Aorta (tissue), 5 donors: Measurements from ENCODE around the gene MAT2A. TPM values are rescaled to one million over a fixed set of nuclear protein-coding genes. Genes with fewer than 3 reads are reported as not detected.

Experiments used
- ATAC-seq: fragments of 200-7000 bp; cut with Tn5 transposase; one replicate; pipeline ENCODE4 v1.9.1; 2022; ENCODE audit warnings: moderate library complexity; ENCODE audit not compliant: low FRiP score
- DNase-seq, 2 donors: peaks; one replicate each; pipeline ENCODE4 v3.0.0-alpha.2; 2020
- H3K27ac ChIP-seq, 2 donors: one replicate each; pipeline ENCODE4 v1.5.1; 2013; ENCODE audit warnings: low read length in 2 of 2, mild to moderate bottlenecking in 2 of 2, moderate library complexity in 2 of 2, control low read depth in 1 of 2, inconsistent platforms in 1 of 2, low read depth in 1 of 2
- H3K27me3 ChIP-seq, 2 donors: one replicate each; pipeline ENCODE4 v1.6.1; 2013; ENCODE audit warnings: control low read depth in 1 of 2, low read length in 1 of 2, mild to moderate bottlenecking in 1 of 2, moderate library complexity in 1 of 2; ENCODE audit not compliant: insufficient read depth in 2 of 2, control insufficient read depth in 1 of 2
- H3K36me3 ChIP-seq, 2 donors: one replicate each; pipeline ENCODE4 v1.6.1; 2013; ENCODE audit warnings: control low read depth in 1 of 2, low read length in 1 of 2, mild to moderate bottlenecking in 1 of 2; ENCODE audit not compliant: insufficient read depth in 2 of 2, control insufficient read depth in 1 of 2
- H3K4me1 ChIP-seq, 2 donors: one replicate each; pipeline ENCODE4 v1.6.1; 2013; ENCODE audit warnings: low read length in 2 of 2, control low read depth in 1 of 2, mild to moderate bottlenecking in 1 of 2, moderate library complexity in 1 of 2; ENCODE audit not compliant: insufficient read depth in 2 of 2, control insufficient read depth in 1 of 2
- H3K4me3 ChIP-seq, 2 donors: one replicate each; pipeline ENCODE4 v1.5.1; 2013; ENCODE audit warnings: low read length in 2 of 2, control low read depth in 1 of 2, mild to moderate bottlenecking in 1 of 2
- H3K9me3 ChIP-seq: one replicate; pipeline ENCODE4 v1.6.1; 2013; ENCODE audit warnings: mild to moderate bottlenecking, low read length; ENCODE audit not compliant: control insufficient read depth
- WGBS, 2 donors: extraction: QIAGEN DNeasy Blood & Tissue Kit; methylation state at CpG; one replicate each; pipeline ENCODE4 v1.1.7; 2013; 5-methylcytosine and 5-hydroxymethylcytosine counted together
- intact Hi-C, 2 donors: fragments of 100-400 bp; cut with DNase I; formaldehyde crosslinking; loops; one replicate each; pipeline versions ENCODE4 v1.14.2 to v1.15.0; 2022
- long read RNA-seq, 2 donors: library from polyadenylated mRNA; unstranded; transcript quantifications; one replicate each; pipeline ENCODE4 v2.0.0, GENCODE V29; 2020 to 2021
- polyA plus RNA-seq, 2 donors: library from polyadenylated mRNA; stranded (reverse); fragments of 200-250 nt; gene quantifications; one replicate each; pipeline ENCODE4 v1.2.3, GENCODE V29; 2013
- total RNA-seq, 2 donors: library from RNA; stranded (reverse); fragmentation: NEBNext Ultra II Directional; extraction: Animal tissue kit (Norgen Biotek cat#: 25700); gene quantifications; one replicate each; pipeline ENCODE4 v1.2.1, GENCODE V29; 2021
- donor health status: healthy with polysubstance abuse.
- donor health status: Bipolar disorder and iron deficiency.
- donor health status: DM: no; HTN: no; CAD: no.
- donor health status: DM: no; HTN: no; CAD: no.
- donor health status: DM: yes; HTN: yes; CAD: no.

MAT2A gene
- total RNA-seq (100 to 1,000 TPM; 193 to 397 TPM), polyA plus RNA-seq (100 to 1,000 TPM in 1 of 2 donors, 10 to 100 TPM in 1; 48.8 to 167 TPM)
- long read RNA-seq, donor 1, transcript MAT2A-201 (9 exons, 2,819 nt), result major isoform, 368 of 466 reads
- long read RNA-seq, donor 1, partial matches to known transcripts, result 51 of 466 reads
- long read RNA-seq, donor 1, other reads (novel, unspliced or antisense), result 47 of 466 reads
- long read RNA-seq, donor 2, transcript MAT2A-201 (9 exons, 2,819 nt), result major isoform, 17 of 43 reads
- long read RNA-seq, donor 2, partial matches to known transcripts, result 16 of 43 reads
- long read RNA-seq, donor 2, other reads (novel, unspliced or antisense), result 10 of 43 reads

DNA sequence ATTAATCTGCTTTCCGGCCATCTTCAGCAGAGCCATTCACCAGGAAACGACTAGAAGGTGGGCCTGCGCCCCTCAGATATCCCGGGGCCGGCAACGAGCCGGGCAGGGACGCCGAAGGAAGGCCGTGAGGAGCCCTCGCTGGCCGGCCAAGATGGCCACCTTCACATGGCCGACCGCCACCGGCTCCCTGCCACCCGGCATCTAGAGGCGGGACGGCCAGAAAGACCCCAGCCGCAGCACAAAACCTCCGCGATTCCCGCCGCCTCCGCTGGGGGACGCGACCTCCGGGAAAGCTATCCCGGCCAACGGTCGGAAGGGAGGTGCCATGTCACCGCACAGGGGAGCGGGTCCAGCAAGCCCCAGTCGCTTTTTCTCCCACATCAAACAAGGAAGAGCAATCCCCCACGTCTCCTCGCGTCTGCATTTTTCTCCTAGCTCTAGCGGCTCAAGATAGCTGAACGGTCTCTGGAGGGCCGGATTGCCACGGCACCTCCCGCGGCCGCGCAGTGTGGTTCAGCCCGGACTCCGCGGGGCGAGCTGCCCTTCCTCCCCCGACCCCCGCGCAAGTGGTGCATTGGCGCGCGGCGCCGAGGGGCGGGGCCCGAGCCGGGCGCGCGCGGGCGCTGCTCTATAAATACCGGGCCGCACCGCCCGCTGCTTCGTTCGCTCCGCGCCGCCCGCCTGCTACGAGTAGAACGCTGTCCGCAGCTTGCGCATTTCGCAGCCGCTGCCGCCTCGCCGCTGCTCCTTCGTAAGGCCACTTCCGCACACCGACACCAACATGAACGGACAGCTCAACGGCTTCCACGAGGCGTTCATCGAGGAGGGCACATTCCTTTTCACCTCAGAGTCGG, at the start of gene MAT2A:
TSS of gene MAT2A (plus strand) at position 662 of the 854 bp plus-strand sequence. CDS start at position 782, 120 bp downstream.
- intact Hi-C loops, result no loop called here
- H3K4me3 ChIP-seq, result peak within 1 kb of the TSS; percentile 74 to 94
- H3K27ac ChIP-seq, result peak within 1 kb of the TSS; percentile 95 to 96
- DNase-seq (peak; percentile 97 to 98), ATAC-seq (peak; percentile 95)
- H3K4me1 ChIP-seq, result no peaks in the 10 kb centered on the region
- peaks cover 0 to 2% of the 10 kb centered on the region in 2 donors for H3K36me3 ChIP-seq
- peaks cover 0 to 2% of the 10 kb centered on the region in 2 donors for H3K27me3 ChIP-seq
- WGBS, 2 donors, result 0% methylated on average over 90 to 92 of the region's 92 CpGs
- no peaks in the 10 kb centered on the region for H3K9me3 ChIP-seq

- Histone ChIP-seq H3K4me1 (no peaks in the 10 kb centered on the region), H3K4me3 (no peak overlapping the region), H3K9me3 (peaks cover 3% of the 10 kb centered on the region), H3K36me3 (no peaks in the 10 kb centered on the region), H3K27ac (no peak overlapping the region), H3K27me3 (no peaks in the 10 kb centered on the region)
- DNase-seq (no peak), ATAC-seq (no peak)
- intact Hi-C loops, result loop anchor here in 1 of 2 donors (10.0 kb wide), 1 partner anchor 56 kb away; no protein-coding TSS in a partner anchor
- WGBS, 2 donors, result 90 to 96% methylated on average over 3 of the region's 3 CpGs
Measured at GRCh38 chr2:85490861-85491755, 47.9 kb upstream of the MAT2A start.

DNA sequence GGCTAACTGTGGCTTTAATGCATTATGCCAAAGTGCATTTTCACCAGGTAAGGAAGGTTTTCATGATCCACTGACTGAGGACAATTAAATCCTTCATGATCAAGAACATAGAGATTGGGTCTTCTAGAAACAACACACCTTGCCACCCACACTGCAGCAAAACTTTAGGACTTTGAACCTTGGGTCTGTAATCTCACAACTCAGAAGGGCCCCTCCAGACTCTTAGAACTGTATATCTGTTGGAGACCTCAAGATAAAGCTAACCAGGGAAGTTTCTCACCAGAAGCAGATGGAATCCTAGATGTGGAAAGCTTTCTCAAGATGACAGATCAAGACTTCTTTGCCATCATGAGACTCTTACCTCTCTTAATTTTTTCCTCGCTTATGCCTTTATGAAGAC, 42.5 kb upstream of the MAT2A start:
- Histone ChIP-seq H3K4me3 (no peak overlapping the region), H3K4me1 (no peaks in the 10 kb centered on the region), H3K27me3 (no peaks in the 10 kb centered on the region), H3K27ac (no peak overlapping the region), H3K36me3 (no peaks in the 10 kb centered on the region), H3K9me3 (no peaks in the 10 kb centered on the region)
- WGBS, 2 donors, result 98 to 99% methylated on average over 1 of the region's 1 CpG
- intact Hi-C loops, result loop anchor here in 1 of 2 donors (10.0 kb wide), 1 partner anchor 62 kb away; no protein-coding TSS in a partner anchor
- DNase-seq, result no peak
- no peak for ATAC-seq

DNA sequence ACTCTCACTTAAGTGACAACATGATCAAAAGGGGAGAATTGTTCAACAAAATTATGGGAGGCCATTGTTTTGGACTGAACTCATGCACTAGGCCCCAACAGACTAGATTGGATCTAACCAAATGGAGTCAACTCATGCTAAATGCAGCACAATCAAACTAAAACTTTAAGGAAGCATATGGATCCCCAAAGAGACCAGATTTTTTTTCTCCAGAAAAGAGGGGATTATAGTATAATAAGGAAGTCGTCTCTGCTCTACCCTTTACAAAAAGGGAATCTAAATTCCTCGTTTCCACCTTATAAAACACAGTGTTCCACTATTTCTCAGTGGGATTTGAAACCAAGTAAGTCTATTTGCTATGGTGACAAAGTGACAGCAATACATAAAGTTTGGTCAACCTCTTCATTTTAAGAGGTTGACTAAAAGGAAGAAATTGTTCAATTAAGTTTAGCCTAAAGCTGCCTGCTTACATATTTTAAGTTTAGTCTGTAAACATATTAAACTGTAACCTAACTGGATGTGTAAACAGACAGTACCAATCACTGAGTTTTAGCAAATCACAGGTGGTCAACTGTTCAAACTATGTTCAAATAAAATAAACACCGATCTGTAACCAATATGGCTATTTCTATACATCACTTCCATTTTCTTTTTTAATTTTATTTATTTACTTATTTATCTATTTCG, 40.9 kb upstream of the MAT2A start:
- Histone ChIP-seq H3K36me3 (no peaks in the 10 kb centered on the region), H3K27me3 (no peaks in the 10 kb centered on the region), H3K4me3 (no peak overlapping the region), H3K27ac (no peak overlapping the region), H3K4me1 (no peaks in the 10 kb centered on the region), H3K9me3 (no peaks in the 10 kb centered on the region)
- no peak for DNase-seq
- intact Hi-C loops, result loop anchor here in 1 of 2 donors (10.0 kb wide), 1 partner anchor 63 kb away; no protein-coding TSS in a partner anchor
- 81 to 90% methylated on average over 4 of the region's 4 CpGs for WGBS, 2 donors
- ATAC-seq, result no peak

- Histone ChIP-seq H3K36me3 (no peaks in the 10 kb centered on the region), H3K27me3 (no peaks in the 10 kb centered on the region), H3K4me1 (peaks cover 0 to 3% of the 10 kb centered on the region in 2 donors), H3K9me3 (no peaks in the 10 kb centered on the region), H3K27ac (no peak overlapping the region), H3K4me3 (no peak overlapping the region)
- intact Hi-C loops, result no loop called here
- ATAC-seq, result no peak
- 86% methylated on average over 3 of the region's 3 CpGs for WGBS, 2 donors
- DNase-seq, result no peak
Measured at GRCh38 chr2:85501248-85501647, 37.7 kb upstream of the MAT2A start.

DNA sequence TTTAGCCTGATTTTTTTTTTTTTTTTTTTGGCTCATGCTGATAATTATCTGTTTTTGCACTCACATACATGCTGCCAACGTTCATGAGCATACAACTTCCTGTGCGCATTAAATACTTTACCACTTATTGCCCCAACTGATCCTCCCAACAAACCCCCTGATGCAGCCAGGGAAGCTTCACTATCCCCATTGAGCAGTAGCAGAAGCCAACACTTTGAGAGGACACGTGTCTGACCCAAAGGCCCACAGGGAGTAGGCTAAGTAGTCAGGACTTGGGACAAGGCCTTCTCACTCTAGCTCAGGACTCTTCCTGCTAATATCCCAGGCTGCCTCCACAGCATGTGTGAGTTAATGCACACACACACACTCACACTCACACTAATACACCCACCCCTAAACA, 36.2 kb upstream of the MAT2A start:
- no peaks in the 10 kb centered on the region for H3K36me3 ChIP-seq
- H3K4me1 ChIP-seq, result peaks cover 0 to 3% of the 10 kb centered on the region in 2 donors
- 81 to 83% methylated on average over 3 of the region's 3 CpGs for WGBS, 2 donors
- no peak overlapping the region for H3K27ac ChIP-seq
- no peaks in the 10 kb centered on the region for H3K27me3 ChIP-seq
- ATAC-seq (no peak), DNase-seq (no peak)
- H3K9me3 ChIP-seq, result no peaks in the 10 kb centered on the region
- H3K4me3 ChIP-seq, result no peak overlapping the region
- intact Hi-C loops, result no loop called here

GRCh38 chr2:85503168-85503850, 35.7 kb upstream of the MAT2A start:
- Histone ChIP-seq H3K4me1 (peaks cover 0 to 3% of the 10 kb centered on the region in 2 donors), H3K36me3 (no peaks in the 10 kb centered on the region), H3K27me3 (no peaks in the 10 kb centered on the region), H3K4me3 (no peak overlapping the region), H3K9me3 (no peaks in the 10 kb centered on the region), H3K27ac (no peak overlapping the region)
- intact Hi-C loops, result no loop called here
- ATAC-seq (no peak), DNase-seq (no peak)
- 89 to 90% methylated on average over 17 of the region's 17 CpGs for whole genome bisulfite sequencing, 2 donors
